Stimulated activated CD4-positive, alpha-beta T cell treated with anti-CD3 and anti-CD28 coated beads, Interleukin-4, amount 100 ng/mL, for 24 hours (primary cell): ENCODE data around the gene TNIP2.
A peak's percentile ranks its signal among the peaks of the same experiment; 100 is the strongest.
"Not testable (repeated sequence)": the region's sequence is repeated elsewhere in the genome, so short reads cannot be mapped to it uniquely, and the experiment has no call there.

Experiments used
- DNase-seq: peaks from one replicate; pipeline ENCODE4 v3.0.0-alpha.2; 2020

The TNIP2 gene

GRCh38 chr4:2793586-2794485 is 37.7 kb upstream of the TNIP2 start:
- peak; percentile 66 for DNase-seq

- peak; percentile 58 for DNase-seq
Observed at GRCh38 chr4:2792711-2793585, 36.8 kb upstream of the TNIP2 start, which contains the start of gene SH3BP2. TSS of gene SH3BP2 (plus strand) at chr4:2793085. CDS start at chr4:2820618, 27,533 bp downstream.

- no peak for DNase-seq
Observed at GRCh38 chr4:2792396-2792710, 36.2 kb upstream of the TNIP2 start.

- no peak for DNase-seq
Observed at GRCh38 chr4:2791518-2792395, 35.6 kb upstream of the TNIP2 start.

- no peak for DNase-seq
Observed at GRCh38 chr4:2790583-2791517, 34.7 kb upstream of the TNIP2 start.

- no peak for DNase-seq
Observed at GRCh38 chr4:2789793-2790582, 33.9 kb upstream of the TNIP2 start.

- no peak for DNase-seq
Observed at GRCh38 chr4:2789351-2789750, 33.2 kb upstream of the TNIP2 start.

GRCh38 chr4:2788532-2789103 is 32.5 kb upstream of the TNIP2 start:
- no peak for DNase-seq

GRCh38 chr4:2788101-2788500 is 32.0 kb upstream of the TNIP2 start:
- no peak for DNase-seq

GRCh38 chr4:2787230-2788100 is 31.3 kb upstream of the TNIP2 start:
- peak; percentile 52 for DNase-seq

GRCh38 chr4:2786794-2787229 is 30.7 kb upstream of the TNIP2 start:
- DNase-seq, result no peak

GRCh38 chr4:2786152-2786671 is 30.1 kb upstream of the TNIP2 start:
- peak; percentile 73 for DNase-seq

GRCh38 chr4:2785613-2786012 is 29.5 kb upstream of the TNIP2 start:
- no peak for DNase-seq

GRCh38 chr4:2783790-2784189 is 27.7 kb upstream of the TNIP2 start:
- DNase-seq, result no peak

- DNase-seq, result no peak
Observed at GRCh38 chr4:2781911-2782310, 25.8 kb upstream of the TNIP2 start.

GRCh38 chr4:2780643-2781042 is 24.5 kb upstream of the TNIP2 start:
- not testable (repeated sequence) for DNase-seq

- no peak for DNase-seq
Observed at GRCh38 chr4:2771264-2771663, 15.1 kb upstream of the TNIP2 start.

- no peak for DNase-seq
Observed at GRCh38 chr4:2768921-2769336, 12.8 kb upstream of the TNIP2 start.

- DNase-seq, result no peak
Observed at GRCh38 chr4:2768124-2768523, 12.0 kb upstream of the TNIP2 start.
